Measurements from ENCODE around the gene ITGBL1. TPM values are rescaled to one million over a fixed set of nuclear protein-coding genes. Genes with fewer than 3 reads are reported as not detected.

The ITGBL1 gene
- polyA plus RNA-seq, 4 donors = 0.06 to 0.73 TPM; not detected in 2

DNA sequence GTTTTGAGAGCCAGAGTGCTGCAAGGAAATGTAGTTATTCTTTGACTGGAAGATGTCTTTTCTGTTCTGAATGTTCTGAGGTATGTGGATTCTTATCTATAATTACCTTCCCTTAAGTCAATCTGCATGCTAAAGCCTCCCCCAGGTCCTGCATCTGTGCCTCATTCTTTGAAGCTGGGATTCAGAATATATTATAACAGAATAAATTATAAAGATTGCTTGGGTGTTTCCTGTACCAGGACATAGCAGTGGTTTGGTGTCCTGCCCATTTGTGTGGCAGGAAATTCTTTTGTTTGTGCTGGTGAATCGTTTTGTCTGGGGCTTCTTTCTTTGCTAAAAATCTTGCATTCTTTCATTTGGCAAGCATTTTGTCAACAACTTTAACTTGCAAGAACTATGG lies 60.2 kb downstream of the ITGBL1 start:
- H3K27me3 ChIP-seq (ENCODE audit: control insufficient read depth in 3 of 3, insufficient read depth in 3 of 3, low read length in 3 of 3) = no peaks in the 10 kb centered on the region
- DNase-seq (no peak), FAIRE-seq (no peak)
- H3K4me3 ChIP-seq (ENCODE audit: low read depth in 1 of 3, low read length in 3 of 3) = no peak overlapping the region
- H3K4me1 ChIP-seq (ENCODE audit: control insufficient read depth in 3 of 3, insufficient read depth in 2 of 3, low read depth in 1 of 3, low read length in 2 of 3) = no peaks in the 10 kb centered on the region
- no peaks in the 10 kb centered on the region for H3K9me3 ChIP-seq (ENCODE audit: control insufficient read depth in 2 of 2, insufficient read depth in 1 of 2, low read depth in 1 of 2, low read length in 1 of 2)
- H3K27ac ChIP-seq (ENCODE audit: low read depth in 1 of 3, low read length in 2 of 3) = no peak overlapping the region
- no peaks in the 10 kb centered on the region for H3K36me3 ChIP-seq (ENCODE audit: control insufficient read depth in 3 of 3, insufficient read depth in 2 of 3, low read depth in 1 of 3, low read length in 3 of 3)
- WGBS, 3 donors = 4 to 14% (median 12%) methylated on average over 1 of the region's 1 CpG

- H3K9me3 ChIP-seq (ENCODE audit: control insufficient read depth in 2 of 2, insufficient read depth in 1 of 2, low read depth in 1 of 2, low read length in 1 of 2) = no peaks in the 10 kb centered on the region
- H3K4me1 ChIP-seq (ENCODE audit: control insufficient read depth in 3 of 3, insufficient read depth in 2 of 3, low read depth in 1 of 3, low read length in 2 of 3) = no peaks in the 10 kb centered on the region
- no peak overlapping the region for H3K27ac ChIP-seq (ENCODE audit: low read depth in 1 of 3, low read length in 2 of 3)
- FAIRE-seq (no peak), DNase-seq (no peak)
- H3K4me3 ChIP-seq (ENCODE audit: low read depth in 1 of 3, low read length in 3 of 3) = no peak overlapping the region
- H3K36me3 ChIP-seq (ENCODE audit: control insufficient read depth in 3 of 3, insufficient read depth in 2 of 3, low read depth in 1 of 3, low read length in 3 of 3) = no peaks in the 10 kb centered on the region
- WGBS, 3 donors = 3 to 33% (median 19%) methylated on average over 1 of the region's 1 CpG
- H3K27me3 ChIP-seq (ENCODE audit: control insufficient read depth in 3 of 3, insufficient read depth in 3 of 3, low read length in 3 of 3) = no peaks in the 10 kb centered on the region
Observed at GRCh38 chr13:101514100-101514499, 61.6 kb downstream of the ITGBL1 start.

DNA sequence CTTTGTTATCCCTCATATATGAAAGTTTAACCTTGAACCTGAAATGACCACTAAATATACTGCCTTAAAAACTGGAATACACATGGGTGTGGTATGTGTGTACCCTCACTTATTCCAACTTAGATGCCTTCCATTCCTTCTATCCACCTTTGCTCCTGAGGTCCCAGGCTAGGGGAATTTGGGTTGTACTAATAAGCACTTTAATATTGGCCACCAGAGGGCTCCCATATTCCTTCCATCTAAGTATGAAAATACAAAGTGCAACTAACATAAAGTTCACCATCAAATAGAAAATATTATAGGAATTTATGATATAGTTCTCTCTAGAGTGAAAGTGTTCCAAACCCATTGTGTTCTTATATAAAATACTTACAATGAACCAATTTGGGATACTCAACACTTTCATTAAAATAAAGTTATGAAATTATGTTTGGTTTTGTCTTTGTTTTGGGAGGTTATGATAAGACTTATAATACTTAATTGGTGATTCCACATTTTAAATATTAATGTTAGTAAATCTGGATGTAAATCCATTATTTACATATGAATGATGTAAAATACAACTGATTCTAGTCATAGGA lies 62.3 kb downstream of the ITGBL1 start:
- Histone ChIP-seq H3K4me3 (ENCODE audit: low read depth in 1 of 3, low read length in 3 of 3) (no peak overlapping the region), H3K4me1 (ENCODE audit: control insufficient read depth in 3 of 3, insufficient read depth in 2 of 3, low read depth in 1 of 3, low read length in 2 of 3) (no peaks in the 10 kb centered on the region), H3K27ac (ENCODE audit: low read depth in 1 of 3, low read length in 2 of 3) (no peak overlapping the region), H3K9me3 (ENCODE audit: control insufficient read depth in 2 of 2, insufficient read depth in 1 of 2, low read depth in 1 of 2, low read length in 1 of 2) (no peaks in the 10 kb centered on the region), H3K27me3 (ENCODE audit: control insufficient read depth in 3 of 3, insufficient read depth in 3 of 3, low read length in 3 of 3) (no peaks in the 10 kb centered on the region), H3K36me3 (ENCODE audit: control insufficient read depth in 3 of 3, insufficient read depth in 2 of 3, low read depth in 1 of 3, low read length in 3 of 3) (no peaks in the 10 kb centered on the region)
- FAIRE-seq (no peak), DNase-seq (peak; percentile 25 to 44)

- Histone ChIP-seq H3K9me3 (ENCODE audit: control insufficient read depth in 2 of 2, insufficient read depth in 1 of 2, low read depth in 1 of 2, low read length in 1 of 2) (no peaks in the 10 kb centered on the region), H3K4me3 (ENCODE audit: low read depth in 1 of 3, low read length in 3 of 3) (no peak overlapping the region), H3K36me3 (ENCODE audit: control insufficient read depth in 3 of 3, insufficient read depth in 2 of 3, low read depth in 1 of 3, low read length in 3 of 3) (no peaks in the 10 kb centered on the region), H3K27ac (ENCODE audit: low read depth in 1 of 3, low read length in 2 of 3) (no peak overlapping the region), H3K27me3 (ENCODE audit: control insufficient read depth in 3 of 3, insufficient read depth in 3 of 3, low read length in 3 of 3) (no peaks in the 10 kb centered on the region), H3K4me1 (ENCODE audit: control insufficient read depth in 3 of 3, insufficient read depth in 2 of 3, low read depth in 1 of 3, low read length in 2 of 3) (no peaks in the 10 kb centered on the region)
- 67 to 88% (median 75%) methylated on average over 3 of the region's 3 CpGs for WGBS, 3 donors
- DNase-seq (no peak), FAIRE-seq (no peak)
Observed at GRCh38 chr13:101515504-101515903, 63.0 kb downstream of the ITGBL1 start.

GRCh38 chr13:101516262-101516661 lies 63.8 kb downstream of the ITGBL1 start:
- Histone ChIP-seq H3K9me3 (ENCODE audit: control insufficient read depth in 2 of 2, insufficient read depth in 1 of 2, low read depth in 1 of 2, low read length in 1 of 2) (no peaks in the 10 kb centered on the region), H3K36me3 (ENCODE audit: control insufficient read depth in 3 of 3, insufficient read depth in 2 of 3, low read depth in 1 of 3, low read length in 3 of 3) (no peaks in the 10 kb centered on the region), H3K27ac (ENCODE audit: low read depth in 1 of 3, low read length in 2 of 3) (no peak overlapping the region), H3K4me3 (ENCODE audit: low read depth in 1 of 3, low read length in 3 of 3) (no peak overlapping the region), H3K4me1 (ENCODE audit: control insufficient read depth in 3 of 3, insufficient read depth in 2 of 3, low read depth in 1 of 3, low read length in 2 of 3) (no peaks in the 10 kb centered on the region), H3K27me3 (ENCODE audit: control insufficient read depth in 3 of 3, insufficient read depth in 3 of 3, low read length in 3 of 3) (no peaks in the 10 kb centered on the region)
- no peak for DNase-seq
- 86 to 94% (median 87%) methylated on average over 2 of the region's 2 CpGs for WGBS, 3 donors
- FAIRE-seq = no peak

DNA sequence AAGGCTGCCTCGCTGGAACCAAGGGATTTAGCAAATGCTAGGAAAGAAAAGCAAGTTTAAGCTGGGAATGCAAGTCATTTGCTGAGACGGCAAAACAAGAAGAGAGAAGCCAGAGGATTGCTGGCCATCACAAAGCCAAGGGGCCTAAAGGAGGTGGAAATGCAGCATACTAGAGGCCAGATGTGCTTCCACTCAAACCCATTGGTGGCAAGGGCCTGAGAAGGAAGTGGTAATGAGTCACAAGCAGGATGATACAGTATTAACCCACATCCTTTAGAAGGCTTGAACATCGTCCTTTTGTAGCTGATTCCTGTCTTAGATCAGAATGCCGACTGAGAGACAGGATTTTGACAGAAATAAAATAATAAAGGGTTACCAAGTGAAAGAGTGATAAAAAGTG lies 68.2 kb downstream of the ITGBL1 start:
- Histone ChIP-seq H3K27me3 (ENCODE audit: control insufficient read depth in 3 of 3, insufficient read depth in 3 of 3, low read length in 3 of 3) (no peaks in the 10 kb centered on the region), H3K27ac (ENCODE audit: low read depth in 1 of 3, low read length in 2 of 3) (no peak overlapping the region), H3K9me3 (ENCODE audit: control insufficient read depth in 2 of 2, insufficient read depth in 1 of 2, low read depth in 1 of 2, low read length in 1 of 2) (no peaks in the 10 kb centered on the region), H3K4me3 (ENCODE audit: low read depth in 1 of 3, low read length in 3 of 3) (no peak overlapping the region), H3K36me3 (ENCODE audit: control insufficient read depth in 3 of 3, insufficient read depth in 2 of 3, low read depth in 1 of 3, low read length in 3 of 3) (no peaks in the 10 kb centered on the region), H3K4me1 (ENCODE audit: control insufficient read depth in 3 of 3, insufficient read depth in 2 of 3, low read depth in 1 of 3, low read length in 2 of 3) (no peaks in the 10 kb centered on the region)
- DNase-seq (peak in 1 of 2 donors; percentile 45), FAIRE-seq (no peak)
- 71 to 78% (median 73%) methylated on average over 4 of the region's 4 CpGs for WGBS, 3 donors

DNA sequence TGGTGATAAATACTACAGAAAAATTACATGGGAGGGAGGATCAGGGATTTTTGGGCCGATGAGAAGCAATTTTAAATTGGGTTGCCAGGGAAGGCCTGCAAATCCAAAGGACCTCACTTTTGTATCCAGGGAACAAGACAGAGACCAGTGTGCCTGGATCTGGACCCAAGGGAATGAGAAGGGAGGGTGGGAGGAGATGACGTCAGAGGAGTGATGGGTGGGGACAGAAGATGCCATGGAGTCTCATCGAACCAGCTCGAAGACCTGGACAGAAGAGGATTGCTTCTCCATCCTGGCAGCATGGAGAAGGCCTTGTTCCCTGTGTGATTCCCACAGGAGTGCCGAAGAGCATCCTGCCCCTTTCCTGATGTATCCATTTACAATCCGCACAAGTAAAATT lies 68.9 kb downstream of the ITGBL1 start:
- H3K4me1 ChIP-seq (ENCODE audit: control insufficient read depth in 3 of 3, insufficient read depth in 2 of 3, low read depth in 1 of 3, low read length in 2 of 3) = no peaks in the 10 kb centered on the region
- no peaks in the 10 kb centered on the region for H3K27me3 ChIP-seq (ENCODE audit: control insufficient read depth in 3 of 3, insufficient read depth in 3 of 3, low read length in 3 of 3)
- H3K36me3 ChIP-seq (ENCODE audit: control insufficient read depth in 3 of 3, insufficient read depth in 2 of 3, low read depth in 1 of 3, low read length in 3 of 3) = no peaks in the 10 kb centered on the region
- 73 to 77% (median 76%) methylated on average over 6 of the region's 6 CpGs for WGBS, 3 donors
- DNase-seq (no peak), FAIRE-seq (no peak)
- no peaks in the 10 kb centered on the region for H3K9me3 ChIP-seq (ENCODE audit: control insufficient read depth in 2 of 2, insufficient read depth in 1 of 2, low read depth in 1 of 2, low read length in 1 of 2)
- no peak overlapping the region for H3K27ac ChIP-seq (ENCODE audit: low read depth in 1 of 3, low read length in 2 of 3)
- H3K4me3 ChIP-seq (ENCODE audit: low read depth in 1 of 3, low read length in 3 of 3) = no peak overlapping the region

- 70 to 86% (median 76%) methylated on average over 5 of the region's 5 CpGs for WGBS, 3 donors
Observed at GRCh38 chr13:101522607-101523006, 70.1 kb downstream of the ITGBL1 start.

More at GRCh38 chr13:101522607-101523006, 70.1 kb downstream of the ITGBL1 start:
- no peak for DNase-seq
- FAIRE-seq = no peak
- Histone ChIP-seq H3K4me1 (ENCODE audit: control insufficient read depth in 3 of 3, insufficient read depth in 2 of 3, low read depth in 1 of 3, low read length in 2 of 3) (no peaks in the 10 kb centered on the region), H3K27ac (ENCODE audit: low read depth in 1 of 3, low read length in 2 of 3) (no peak overlapping the region), H3K4me3 (ENCODE audit: low read depth in 1 of 3, low read length in 3 of 3) (no peak overlapping the region), H3K9me3 (ENCODE audit: control insufficient read depth in 2 of 2, insufficient read depth in 1 of 2, low read depth in 1 of 2, low read length in 1 of 2) (no peaks in the 10 kb centered on the region), H3K27me3 (ENCODE audit: control insufficient read depth in 3 of 3, insufficient read depth in 3 of 3, low read length in 3 of 3) (no peaks in the 10 kb centered on the region), H3K36me3 (ENCODE audit: control insufficient read depth in 3 of 3, insufficient read depth in 2 of 3, low read depth in 1 of 3, low read length in 3 of 3) (no peaks in the 10 kb centered on the region)
